GM12878 (cell line): ENCODE results near the gene CILP. TPM values are rescaled to one million over a fixed set of nuclear protein-coding genes. Genes with fewer than 3 reads are reported as not detected.

Experiments
- ATAC-seq: fragments of 200-7000 bp; cut with Tn5 transposase; 3 replicates; pipeline ENCODE4 v1.9.1; 2020; ENCODE audit warnings: mild to moderate bottlenecking, moderate library complexity
- BruUV-seq: library from RNA; stranded (reverse); fragments of 400-500 nt; replicated peaks from 2 replicates; lab custom pipeline; 2021; lab: Mats Ljungman, UMichigan
- CTCF ChIA-PET: fragments of 300-600 bp; sonication (Branson Sonifier 250); formaldehyde crosslinking; extraction: SDS; loops from one replicate; lab custom pipeline; 2021; ENCODE audit warnings: inconsistent platforms; lab: Yijun Ruan, JAX
- POLR2A ChIA-PET: fragments of 350-600 bp; formaldehyde crosslinking; extraction: SDS; loops from one replicate; lab custom pipeline; 2021; ENCODE audit warnings: inconsistent platforms; lab: Charles Lee
- RAD21 ChIA-PET: fragments of 300-600 bp; sonication (Branson Sonifier 250); formaldehyde crosslinking; loops from one replicate; lab custom pipeline; 2023; ENCODE audit warnings: antibody characterized with exemption; ENCODE audit not compliant: unreplicated experiment; lab: Charles Lee
- SMC1A ChIA-PET: fragments of 300-600 bp; sonication (Branson Sonifier 250); formaldehyde crosslinking; loops from one replicate; lab custom pipeline; 2023; ENCODE audit not compliant: unreplicated experiment, uncharacterized antibody; lab: Charles Lee
- DNase-seq: peaks from one replicate; pipeline ENCODE4 v3.0.0-alpha.2; 2011; ENCODE audit warnings: low read depth, low spot score
- FAIRE-seq: peaks from 3 replicates; lab custom pipeline; 2011; peaks lifted over from hg19 to GRCh38; lab: Jason Lieb, UNC
- H2AFZ ChIP-seq: 2 replicates; pipeline ENCODE4 v1.6.0; 2011; ENCODE audit warnings: low read depth, low read length, control low read depth; ENCODE audit not compliant: control insufficient read depth
- H3K27ac ChIP-seq: 2 replicates; pipeline ENCODE4 v1.5.1; 2011; ENCODE audit warnings: control low read depth; ENCODE audit not compliant: control insufficient read depth, insufficient read depth
- H3K27me3 ChIP-seq, 2 experiments: replicated peaks in 1 of 2; 2 replicates each; pipeline versions ENCODE4 v1.6.0 to v1.6.1; 2011; ENCODE audit warnings: low read length in 1 of 2; ENCODE audit not compliant: control insufficient read depth in 2 of 2, insufficient read depth in 2 of 2
- H3K36me3 ChIP-seq, 2 experiments: 2 replicates each; pipeline ENCODE4 v1.5.1; 2011; ENCODE audit warnings: low read length in 1 of 2; ENCODE audit not compliant: control insufficient read depth in 2 of 2, insufficient read depth in 2 of 2
- H3K4me1 ChIP-seq: 2 replicates; pipeline ENCODE4 v1.6.1; 2011; ENCODE audit warnings: mild to moderate bottlenecking, low read length, moderate library complexity, mixed read lengths; ENCODE audit not compliant: control insufficient read depth, insufficient read depth
- H3K4me2 ChIP-seq: 2 replicates; pipeline ENCODE4 v1.6.0; 2011; ENCODE audit warnings: control low read depth; ENCODE audit not compliant: control insufficient read depth, insufficient read depth
- H3K4me3 ChIP-seq: fragments of 200-600 bp; sonication (generic); 2 replicates; pipeline ENCODE4 v1.5.1; 2016
- H3K79me2 ChIP-seq: 2 replicates; pipeline ENCODE4 v1.6.0; 2011; ENCODE audit warnings: low read length; ENCODE audit not compliant: control insufficient read depth, insufficient read depth
- H3K9ac ChIP-seq: 2 replicates; pipeline ENCODE4 v1.8.0; 2011; ENCODE audit warnings: low read length, control low read depth, mixed read lengths; ENCODE audit not compliant: control insufficient read depth, insufficient read depth
- H3K9me3 ChIP-seq: replicated peaks from 3 replicates; pipeline ENCODE4 v1.5.1; 2011; ENCODE audit warnings: mild to moderate bottlenecking, low read length; ENCODE audit not compliant: control insufficient read depth, insufficient read depth
- H4K20me1 ChIP-seq: 2 replicates; pipeline ENCODE4 v1.6.0; 2011; ENCODE audit not compliant: control insufficient read depth, insufficient read depth
- BCL3 ChIP-seq: IDR thresholded peaks from 2 replicates; pipeline ENCODE4 v1.6.1; 2011; ENCODE audit warnings: borderline replicate concordance, low read depth, mild to moderate bottlenecking, moderate library complexity, low read length; ENCODE audit not compliant: insufficient read depth, poor library complexity, severe bottlenecking
- MEF2B ChIP-seq: fragments of 450-650 bp; IDR thresholded peaks from 2 replicates; pipeline ENCODE4 v1.6.1; 2018; ENCODE audit warnings: mild to moderate bottlenecking, moderate library complexity; ENCODE audit not compliant: partially characterized antibody, poor library complexity, severe bottlenecking
- REST ChIP-seq: IDR thresholded peaks from 2 replicates; pipeline ENCODE4 v1.6.1; 2012; ENCODE audit warnings: mild to moderate bottlenecking, low read depth, low read length
- WGBS: methylation state at CpG from one replicate; pipeline ENCODE4 v1.1.6; 2016; ENCODE audit warnings: low lambda C conversion rate; ENCODE audit not compliant: insufficient replicate concordance, insufficient coverage; ENCODE audit errors: missing lambda C conversion rate; 5-methylcytosine and 5-hydroxymethylcytosine counted together
- in situ Hi-C: fragments of 300-500 bp; cut with MboI; formaldehyde crosslinking; loops from 9 replicates; pipeline ENCODE4 v1.14.3; 2018; ENCODE audit warnings: mixed read lengths
- intact Hi-C: fragments of 100-400 bp; cut with micrococcal nuclease; formaldehyde crosslinking; loops from one replicate; pipeline ENCODE4 v1.14.2; 2022; ENCODE audit not compliant: unreplicated experiment
- polyA plus RNA-seq, 11 experiments: library from polyadenylated mRNA; depleted of rRNA in 4 of 11; unstranded in 6 of 11; stranded (reverse) in 5 of 11; fragments of >200 nt; fragmentation: Nextera tagmentation in 4 of 11; fragmentation: Illumina TruSeq in 1 of 11; extraction: Ambion mirVana in 4 of 11; extraction: Trizol in 1 of 11; gene quantifications; 1 replicate in 1 of 11; 2 replicates in 10 of 11; pipeline versions ENCODE4 v1.2.1 to v1.2.3, GENCODE V29; 2011 to 2016; ENCODE audit warnings: inconsistent platforms in 2 of 11, missing spikeins in 2 of 11, low read depth in 1 of 11
- total RNA-seq, 4 experiments: library from RNA; depleted of rRNA in 3 of 4; stranded (reverse); fragments of >200 nt in 3 of 4; fragmentation: Illumina TruSeq in 1 of 4; extraction: Trizol in 1 of 4; gene quantifications; 2 replicates each; pipeline versions ENCODE4 v1.2.1 to v1.2.3, GENCODE V29; 2013 to 2021

The CILP gene
- total and polyA plus RNA-seq, 10 of the 15 experiments (the other 5 are each of a cell fraction or from before 2014, with no cell fraction given) = 0.03 to 0.06 (median 0.04) TPM; not detected in 4

DNA sequence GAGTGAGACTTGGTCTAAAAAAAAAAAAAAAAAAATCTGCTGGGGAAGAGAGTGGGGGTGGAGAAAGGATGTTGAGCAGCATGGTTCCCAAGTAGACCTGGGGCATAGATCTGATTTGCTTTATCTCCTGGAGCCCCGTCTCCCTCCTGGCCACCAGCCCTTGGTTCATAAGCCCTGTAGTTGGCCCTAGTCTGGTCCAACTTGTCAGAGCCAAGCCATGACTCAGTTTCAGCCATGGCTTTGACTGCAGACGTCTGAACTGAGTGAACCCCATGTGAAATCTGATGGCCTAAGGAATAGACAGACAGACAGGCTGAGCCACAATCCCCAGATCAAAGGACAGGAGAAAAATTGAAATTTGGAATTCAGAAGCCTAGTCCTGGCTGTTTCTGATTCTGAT lies 2.0 kb upstream of the CILP start:
- H3K4me3 ChIP-seq = no peak overlapping the region
- ChIA-PET CTCF (interaction anchor here (1.1 to 2.8 kb wide), 2 partner anchors 57 to 158 kb away, joined by 3 to 17 read pairs; no protein-coding TSS in a partner anchor), POLR2A (interaction anchor here (0.7 kb wide), 1 partner anchor 37 kb away, joined by 3 read pairs; no protein-coding TSS in a partner anchor), RAD21 (no interaction called here), SMC1A (interaction anchor here (0.6 kb wide), 1 partner anchor 9 kb away, joined by 3 read pairs; no protein-coding TSS in a partner anchor)
- no peak for DNase-seq
- no peak overlapping the region for H2AFZ ChIP-seq
- H3K27ac ChIP-seq = no peak overlapping the region
- in situ Hi-C loops (no loop called here), intact Hi-C loops (no loop called here)
- H3K9ac ChIP-seq = no peak overlapping the region
- FAIRE-seq = no peak
- no TSS peak for BruUV-seq
- H4K20me1 ChIP-seq = no peaks in the 10 kb centered on the region
- no peaks in the 10 kb centered on the region for H3K27me3 ChIP-seq
- H3K79me2 ChIP-seq = no peaks in the 10 kb centered on the region
- TF ChIP-seq MEF2B (no peak), REST (no peak), BCL3 (no peak)
- 0% methylated on average over 2 of the region's 2 CpGs for WGBS
- no peak for ATAC-seq
- no peaks in the 10 kb centered on the region for H3K9me3 ChIP-seq
- no peaks in the 10 kb centered on the region for H3K36me3 ChIP-seq
- no peak overlapping the region for H3K4me2 ChIP-seq
- H3K4me1 ChIP-seq = no peaks in the 10 kb centered on the region
